Measurements from ENCODE around the gene FAM20A.

GRCh38 chr17:68534695-68535088, 66.5 kb downstream of the FAM20A start:
- TF ChIP-seq ZNF274 (IDR thresholded peaks at IDR 0.05; ENCODE audit: low read depth, low read length): no peak
- TF ChIP-seq YY1 (IDR thresholded peaks at IDR 0.05; ENCODE audit: insufficient read depth, insufficient read length): no peak

Data from NT2/D1 (cell line).